HUES48 (cell line): ENCODE measurements around the gene CCL18.
"Not testable (repeated sequence)": the region's sequence is repeated elsewhere in the genome, so short reads cannot be mapped to it uniquely, and the experiment has no call there.

Experiments
- H3K27ac ChIP-seq: one replicate; pipeline ENCODE4 v1.7.0; 2013; ENCODE audit warnings: low read depth, low read length, inconsistent platforms
- H3K27me3 ChIP-seq: 2 replicates; pipeline ENCODE4 v1.6.1; 2013; ENCODE audit warnings: mild to moderate bottlenecking, low read length; ENCODE audit not compliant: control insufficient read depth, insufficient read depth
- H3K36me3 ChIP-seq: 2 replicates; pipeline ENCODE4 v1.6.1; 2013; ENCODE audit warnings: low read length; ENCODE audit not compliant: control insufficient read depth, insufficient read depth
- H3K4me1 ChIP-seq: 2 replicates; pipeline ENCODE4 v1.6.1; 2013; ENCODE audit warnings: mild to moderate bottlenecking, low read length; ENCODE audit not compliant: control insufficient read depth, insufficient read depth
- H3K4me3 ChIP-seq: 2 replicates; pipeline ENCODE4 v1.5.1; 2013; ENCODE audit warnings: mild to moderate bottlenecking, low read depth, low read length
- H3K9ac ChIP-seq: 2 replicates; pipeline ENCODE4 v1.6.1; 2013; ENCODE audit warnings: mild to moderate bottlenecking, low read depth, low read length, moderate library complexity
- H3K9me3 ChIP-seq: 2 replicates; pipeline ENCODE4 v1.6.1; 2013; ENCODE audit warnings: low read length; ENCODE audit not compliant: control insufficient read depth, insufficient read depth

The CCL18 gene

DNA sequence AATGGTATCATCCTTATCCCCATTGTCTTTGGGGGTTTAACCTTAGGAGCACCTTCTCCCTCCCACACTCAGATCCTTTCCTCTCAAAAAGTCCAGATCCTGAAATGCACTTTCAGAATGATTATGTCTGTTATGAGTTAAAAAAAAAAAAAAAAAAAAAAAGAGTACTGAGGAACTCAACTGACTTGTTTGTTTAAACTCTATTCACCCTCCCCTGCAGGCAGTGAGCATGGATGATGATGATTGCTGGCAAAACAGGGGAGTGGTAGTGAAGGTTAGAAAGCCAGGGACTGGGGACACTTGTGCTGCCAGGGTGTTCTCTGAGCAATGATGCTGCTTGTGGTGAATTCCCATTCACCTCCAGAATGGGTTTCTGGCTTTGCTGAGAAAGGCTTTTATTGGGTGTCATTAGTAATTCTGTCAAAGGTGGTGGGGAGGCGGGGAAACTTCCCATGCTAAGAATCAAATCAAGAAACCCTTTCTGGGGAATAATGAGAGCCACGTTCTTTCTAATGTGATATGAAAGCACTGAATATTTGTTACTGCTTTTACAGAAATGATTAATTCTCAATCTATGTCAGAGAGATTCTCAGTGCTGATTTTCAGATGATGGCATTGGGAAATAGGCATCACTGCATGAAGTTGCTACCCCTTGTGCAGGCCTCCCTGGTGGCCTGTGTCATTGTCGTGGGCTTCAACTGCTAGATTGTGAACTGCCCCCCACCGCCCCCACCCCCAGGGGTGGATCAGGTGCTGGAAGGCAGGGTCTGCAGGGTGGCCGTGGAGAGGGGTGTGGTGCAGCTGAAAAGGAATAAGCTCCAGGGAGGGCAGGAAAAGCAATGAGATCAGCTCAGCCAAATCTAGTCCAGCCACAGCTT, 53.7 kb downstream of the CCL18 start:
- Histone ChIP-seq H3K9ac (no peak overlapping the region), H3K9me3 (no peaks in the 10 kb centered on the region; the same call in 1 of the 2 replicates), H3K27ac (no peak overlapping the region)

GRCh38 chr17:36118477-36119353, 54.6 kb downstream of the CCL18 start:
- H3K36me3 ChIP-seq, result no peaks in the 10 kb centered on the region
- H3K9ac ChIP-seq, result no peak overlapping the region
- H3K27ac ChIP-seq, result no peak overlapping the region
- no peak overlapping the region for H3K4me3 ChIP-seq
- H3K9me3 ChIP-seq, result no peaks in the 10 kb centered on the region
- H3K27me3 ChIP-seq, result no peaks in the 10 kb centered on the region
- H3K4me1 ChIP-seq, result peaks cover 13% of the 10 kb centered on the region

More for the DNA sequence above, 53.7 kb downstream of the CCL18 start:
- Histone ChIP-seq H3K4me1 (peaks cover 3% of the 10 kb centered on the region; the same call in 1 of the 2 replicates), H3K36me3 (no peaks in the 10 kb centered on the region), H3K27me3 (no peaks in the 10 kb centered on the region), H3K4me3 (no peak overlapping the region)

DNA sequence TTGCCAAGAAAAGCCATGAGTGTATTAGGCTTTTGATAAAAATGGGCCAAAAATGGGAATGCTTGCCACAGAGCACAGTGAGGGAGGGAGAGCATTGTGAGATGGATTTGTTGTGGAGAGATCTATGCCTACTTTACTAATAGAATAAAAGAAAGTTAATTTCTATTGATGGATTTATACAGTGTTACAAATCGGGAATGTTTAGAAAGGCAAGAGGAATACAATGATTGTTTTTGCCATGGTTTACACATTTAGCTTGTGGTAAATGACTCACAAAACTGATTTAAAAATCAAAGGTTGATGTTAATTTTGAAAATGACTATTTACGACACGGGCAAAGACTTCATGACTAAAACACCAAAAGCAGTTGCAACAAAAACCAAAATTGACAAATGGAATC, 56.1 kb downstream of the CCL18 start:
- Histone ChIP-seq H3K9ac (no peak overlapping the region), H3K27me3 (no peaks in the 10 kb centered on the region), H3K27ac (no peak overlapping the region), H3K4me1 (peaks cover 19% of the 10 kb centered on the region), H3K36me3 (no peaks in the 10 kb centered on the region), H3K4me3 (no peak overlapping the region), H3K9me3 (peaks cover 8% of the 10 kb centered on the region)

DNA sequence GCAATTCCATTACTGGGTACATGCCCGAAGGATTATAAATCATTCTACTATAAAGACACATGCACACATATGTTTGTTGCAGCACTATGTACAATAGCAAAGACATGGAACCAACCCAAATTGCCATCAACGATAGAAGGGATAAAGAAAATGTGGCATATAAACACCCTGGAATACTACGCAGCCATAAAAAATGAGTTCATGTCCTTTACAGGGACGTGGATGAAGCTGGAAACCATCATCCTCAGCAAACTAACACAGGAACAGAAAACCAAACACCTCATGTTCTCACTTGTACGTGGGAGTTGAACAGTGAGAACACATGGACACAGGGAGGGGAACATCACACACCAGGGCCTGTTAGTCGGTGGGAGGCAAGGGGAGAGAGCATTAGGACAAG, 57.0 kb downstream of the CCL18 start:
- H3K9me3 ChIP-seq, result peaks cover 16% of the 10 kb centered on the region
- H3K9ac ChIP-seq, H3K27me3 ChIP-seq, H3K27ac ChIP-seq, H3K36me3 ChIP-seq, H3K4me3 ChIP-seq: not testable (repeated sequence)
- peaks cover 19% of the 10 kb centered on the region for H3K4me1 ChIP-seq
